Type B pancreatic cell (in vitro differentiated cells): ENCODE data around the gene DGCR6L. TPM values are rescaled to one million over a fixed set of nuclear protein-coding genes. Genes with fewer than 3 reads are reported as not detected.
A peak's percentile ranks its signal among the peaks of the same experiment; 100 is the strongest.
"Not testable (repeated sequence)": the region's sequence is repeated elsewhere in the genome, so short reads cannot be mapped to it uniquely, and the experiment has no call there.

ENCODE experiments used
- DNase-seq: peaks from one replicate; pipeline ENCODE4 v3.0.0; 2021; ENCODE audit warnings: mixed read lengths; ENCODE audit not compliant: unreplicated experiment; ENCODE audit errors: extremely low spot score
- H3K27ac Mint-ChIP-seq: 2 replicates; pipeline ENCODE4 v1.8.0; 2021; ENCODE audit warnings: mild to moderate bottlenecking, mixed read lengths
- H3K27me3 Mint-ChIP-seq: 2 replicates; pipeline ENCODE4 v1.8.0; 2021; ENCODE audit warnings: mixed read lengths
- H3K36me3 Mint-ChIP-seq: 2 replicates; pipeline ENCODE4 v1.8.0; 2021; ENCODE audit warnings: mixed read lengths
- H3K4me1 Mint-ChIP-seq: one replicate; pipeline ENCODE4 v1.8.0; 2021; ENCODE audit warnings: mixed read lengths; ENCODE audit not compliant: unreplicated experiment
- H3K4me3 Mint-ChIP-seq: 2 replicates; pipeline ENCODE4 v1.8.0; 2021; ENCODE audit warnings: mild to moderate bottlenecking, mixed read lengths
- H3K9me3 Mint-ChIP-seq: 2 replicates; pipeline ENCODE4 v1.8.0; 2021; ENCODE audit warnings: mixed read lengths
- CTCF ChIP-seq: fragments of 200-600 bp; sonication (generic); conservative IDR thresholded peaks from 2 replicates; pipeline ENCODE4 v1.5.0; 2021; ENCODE audit warnings: antibody characterized with exemption, mild to moderate bottlenecking
- long read RNA-seq: library from polyadenylated mRNA; unstranded; transcript quantifications from one replicate; pipeline ENCODE4 v2.0.0, GENCODE V29; 2020
- total RNA-seq: library from RNA; stranded (reverse); gene quantifications from 2 replicates; pipeline ENCODE4 v1.2.1, GENCODE V29; 2021; ENCODE audit warnings: low replicate concordance

DGCR6L gene
- total RNA-seq = 35.9 and 46.6 TPM in 2 replicates
- long read RNA-seq, transcript DGCR6L-201 (5 exons, 1,154 nt) = major isoform, 51 of 58 reads
- long read RNA-seq, partial matches to known transcripts = 1 of 58 reads
- long read RNA-seq, other reads (novel, unspliced or antisense) = 6 of 58 reads

- Mint-ChIP-seq H3K36me3 (no peaks in the 10 kb centered on the region), H3K9me3 (no peaks in the 10 kb centered on the region), H3K4me1 (peaks cover 21% of the 10 kb centered on the region), H3K27me3 (no peaks in the 10 kb centered on the region), H3K4me3 (peak within 1 kb of the TSS; percentile 93), H3K27ac (peak within 1 kb of the TSS; percentile 81)
- TF ChIP-seq CTCF = no peak
- DNase-seq = peak; percentile 97
Observed at GRCh38 chr22:20319745-20320658, at the start of gene DGCR6L. Gene DGCR6L (minus strand): TSS chr22:20320060. CDS start chr22:20319988, 72 bp downstream.

- DNase-seq = peak; percentile 20
- not testable (repeated sequence) for H3K9me3 Mint-ChIP-seq, H3K4me3 Mint-ChIP-seq, H3K4me1 Mint-ChIP-seq, H3K27ac Mint-ChIP-seq, H3K36me3 Mint-ChIP-seq
- peaks cover 21% of the 10 kb centered on the region for H3K27me3 Mint-ChIP-seq
Observed at GRCh38 chr22:20368875-20369274, 49.0 kb upstream of the DGCR6L start.

GRCh38 chr22:20366841-20367240, 47.0 kb upstream of the DGCR6L start:
- H3K4me1 Mint-ChIP-seq, H3K4me3 Mint-ChIP-seq, H3K36me3 Mint-ChIP-seq, H3K27ac Mint-ChIP-seq, H3K9me3 Mint-ChIP-seq: not testable (repeated sequence)
- peaks cover 22% of the 10 kb centered on the region for H3K27me3 Mint-ChIP-seq
- DNase-seq = peak; percentile 54

- not testable (repeated sequence) for H3K9me3 Mint-ChIP-seq, H3K4me3 Mint-ChIP-seq, H3K36me3 Mint-ChIP-seq, DNase-seq, H3K4me1 Mint-ChIP-seq, H3K27ac Mint-ChIP-seq
- peaks cover 18% of the 10 kb centered on the region for H3K27me3 Mint-ChIP-seq
Observed at GRCh38 chr22:20364335-20365260, 44.7 kb upstream of the DGCR6L start.

GRCh38 chr22:20362403-20362802, 42.5 kb upstream of the DGCR6L start:
- not testable (repeated sequence) for H3K9me3 Mint-ChIP-seq, H3K4me1 Mint-ChIP-seq, H3K36me3 Mint-ChIP-seq, H3K4me3 Mint-ChIP-seq, DNase-seq
- peak overlapping the region; percentile 61 for H3K27ac Mint-ChIP-seq
- peaks cover 12% of the 10 kb centered on the region for H3K27me3 Mint-ChIP-seq

GRCh38 chr22:20361752-20362229, 41.9 kb upstream of the DGCR6L start:
- Mint-ChIP-seq H3K27me3 (peaks cover 12% of the 10 kb centered on the region), H3K27ac (peak overlapping the region; percentile 61)
- not testable (repeated sequence) for H3K4me3 Mint-ChIP-seq, H3K9me3 Mint-ChIP-seq, H3K4me1 Mint-ChIP-seq, H3K36me3 Mint-ChIP-seq, DNase-seq

GRCh38 chr22:20360866-20361751, 41.2 kb upstream of the DGCR6L start:
- not testable (repeated sequence) for H3K27ac Mint-ChIP-seq, H3K4me1 Mint-ChIP-seq, DNase-seq, H3K9me3 Mint-ChIP-seq, H3K4me3 Mint-ChIP-seq, H3K36me3 Mint-ChIP-seq
- peaks cover 12% of the 10 kb centered on the region for H3K27me3 Mint-ChIP-seq

GRCh38 chr22:20360261-20360660, 40.4 kb upstream of the DGCR6L start:
- not testable (repeated sequence) for H3K9me3 Mint-ChIP-seq, H3K4me3 Mint-ChIP-seq, DNase-seq, H3K36me3 Mint-ChIP-seq, H3K27ac Mint-ChIP-seq, H3K27me3 Mint-ChIP-seq, H3K4me1 Mint-ChIP-seq

- DNase-seq, H3K9me3 Mint-ChIP-seq, H3K27me3 Mint-ChIP-seq, H3K4me3 Mint-ChIP-seq, H3K36me3 Mint-ChIP-seq, H3K4me1 Mint-ChIP-seq, H3K27ac Mint-ChIP-seq: not testable (repeated sequence)
Observed at GRCh38 chr22:20358503-20359239, 38.8 kb upstream of the DGCR6L start.

GRCh38 chr22:20357967-20358366, 38.1 kb upstream of the DGCR6L start:
- H3K27ac Mint-ChIP-seq, DNase-seq, H3K9me3 Mint-ChIP-seq, H3K4me3 Mint-ChIP-seq, H3K27me3 Mint-ChIP-seq, H3K4me1 Mint-ChIP-seq, H3K36me3 Mint-ChIP-seq: not testable (repeated sequence)

GRCh38 chr22:20356906-20357305, 37.0 kb upstream of the DGCR6L start:
- not testable (repeated sequence) for H3K27ac Mint-ChIP-seq, DNase-seq, H3K36me3 Mint-ChIP-seq, H3K4me1 Mint-ChIP-seq, H3K4me3 Mint-ChIP-seq, H3K9me3 Mint-ChIP-seq, H3K27me3 Mint-ChIP-seq
